ENCODE measurements around the gene PAN3.
"Not testable (repeated sequence)": the region's sequence is repeated elsewhere in the genome, so short reads cannot be mapped to it uniquely, and the experiment has no call there.

DNA sequence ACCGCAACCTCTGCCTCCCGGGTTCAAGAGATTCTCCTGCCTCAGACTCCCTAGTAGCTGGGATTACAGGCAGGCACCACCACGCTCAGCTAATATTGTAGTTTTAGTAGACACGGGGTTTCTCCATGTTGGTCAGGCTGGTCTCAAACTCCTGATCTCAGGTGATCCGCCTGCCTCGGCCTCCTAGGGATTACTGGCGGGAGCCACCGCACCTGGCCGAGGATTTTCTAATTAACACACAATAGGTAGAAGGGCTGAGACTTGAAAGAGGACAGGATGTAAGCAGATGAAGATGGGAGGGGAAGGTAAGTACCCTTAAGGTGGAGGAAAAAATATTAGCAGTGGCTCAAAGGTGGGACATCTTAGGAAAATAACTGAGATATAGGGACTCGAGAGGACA lies 3.2 kb downstream of the PAN3 start:
- TF ChIP-seq EZH2 (IDR thresholded peaks at IDR 0.05; ENCODE audit: low read length, missing control alignments): not testable (repeated sequence)
- TF ChIP-seq, protein P1, sequence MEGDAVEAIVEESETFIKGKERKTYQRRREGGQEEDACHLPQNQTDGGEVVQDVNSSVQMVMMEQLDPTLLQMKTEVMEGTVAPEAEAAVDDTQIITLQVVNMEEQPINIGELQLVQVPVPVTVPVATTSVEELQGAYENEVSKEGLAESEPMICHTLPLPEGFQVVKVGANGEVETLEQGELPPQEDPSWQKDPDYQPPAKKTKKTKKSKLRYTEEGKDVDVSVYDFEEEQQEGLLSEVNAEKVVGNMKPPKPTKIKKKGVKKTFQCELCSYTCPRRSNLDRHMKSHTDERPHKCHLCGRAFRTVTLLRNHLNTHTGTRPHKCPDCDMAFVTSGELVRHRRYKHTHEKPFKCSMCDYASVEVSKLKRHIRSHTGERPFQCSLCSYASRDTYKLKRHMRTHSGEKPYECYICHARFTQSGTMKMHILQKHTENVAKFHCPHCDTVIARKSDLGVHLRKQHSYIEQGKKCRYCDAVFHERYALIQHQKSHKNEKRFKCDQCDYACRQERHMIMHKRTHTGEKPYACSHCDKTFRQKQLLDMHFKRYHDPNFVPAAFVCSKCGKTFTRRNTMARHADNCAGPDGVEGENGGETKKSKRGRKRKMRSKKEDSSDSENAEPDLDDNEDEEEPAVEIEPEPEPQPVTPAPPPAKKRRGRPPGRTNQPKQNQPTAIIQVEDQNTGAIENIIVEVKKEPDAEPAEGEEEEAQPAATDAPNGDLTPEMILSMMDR (conservative IDR thresholded peaks at IDR 0.05 in 1 of 2, IDR thresholded peaks at IDR 0.05 in 1 of 2; ENCODE audit: low read depth in 1 of 2, low read length in 2 of 2): not testable (repeated sequence)
